HG03196 (cell line): ENCODE data around the gene MGAT2.
"Not testable (repeated sequence)": the region's sequence is repeated elsewhere in the genome, so short reads cannot be mapped to it uniquely, and the experiment has no call there.

Experiments used
- ATAC-seq: cut with Tn5 transposase; IDR thresholded peaks from one replicate; pipeline ENCODE4 v1.9.1; 2021; ENCODE audit not compliant: unreplicated experiment

MGAT2 gene

GRCh38 chr14:49620182-49621113, at the start of gene MGAT2, which contains the start of gene RPL36AL:
Gene MGAT2, plus strand, starts transcription at chr14:49620799. Its CDS starts 470 bp downstream, at chr14:49621269.
Gene RPL36AL, minus strand, starts transcription at chr14:49620626. Its CDS starts 1,522 bp downstream, at chr14:49619104.
- peak; percentile 91 for ATAC-seq

- no peak for ATAC-seq
Observed at GRCh38 chr14:49574038-49574437, 46.6 kb upstream of the MGAT2 start.

- ATAC-seq, result no peak
Observed at GRCh38 chr14:49578141-49578540, 42.5 kb upstream of the MGAT2 start.

GRCh38 chr14:49579841-49580240, 40.8 kb upstream of the MGAT2 start:
- no peak for ATAC-seq

GRCh38 chr14:49581209-49582112, 39.1 kb upstream of the MGAT2 start:
- ATAC-seq, result no peak

GRCh38 chr14:49582113-49582977, 38.3 kb upstream of the MGAT2 start:
- no peak for ATAC-seq

GRCh38 chr14:49583629-49584028, 37.0 kb upstream of the MGAT2 start:
- ATAC-seq, result no peak

GRCh38 chr14:49584058-49584457, 36.5 kb upstream of the MGAT2 start:
- ATAC-seq, result no peak

- not testable (repeated sequence) for ATAC-seq
Observed at GRCh38 chr14:49584981-49585640, 35.5 kb upstream of the MGAT2 start.

GRCh38 chr14:49585803-49586672, 34.6 kb upstream of the MGAT2 start, which contains the start of gene RPS29:
Gene RPS29, minus strand, starts transcription at chr14:49586380. Its CDS starts 34 bp downstream, at chr14:49586346.
- peak; percentile 93 for ATAC-seq

GRCh38 chr14:49586673-49587460, 33.7 kb upstream of the MGAT2 start:
- peak; percentile 35 for ATAC-seq

GRCh38 chr14:49589387-49589786, 31.2 kb upstream of the MGAT2 start:
- no peak for ATAC-seq

- ATAC-seq, result no peak
Observed at GRCh38 chr14:49593016-49593415, 27.6 kb upstream of the MGAT2 start.

- no peak for ATAC-seq
Observed at GRCh38 chr14:49594347-49595091, 26.1 kb upstream of the MGAT2 start.

GRCh38 chr14:49598189-49598484, 22.5 kb upstream of the MGAT2 start:
- no peak for ATAC-seq

- peak; percentile 59 for ATAC-seq
Observed at GRCh38 chr14:49598485-49599300, 21.9 kb upstream of the MGAT2 start, which contains the start of gene LRR1. Gene LRR1, plus strand, starts transcription at chr14:49598940. Its CDS starts 81 bp downstream, at chr14:49599021.

GRCh38 chr14:49607583-49607982, 13.0 kb upstream of the MGAT2 start:
- ATAC-seq, result no peak
